ENCODE measurements around the gene DDX6.
"Not testable (repeated sequence)": the region's sequence is repeated elsewhere in the genome, so short reads cannot be mapped to it uniquely, and the experiment has no call there.

Gene DDX6

GRCh38 chr11:118791111-118791960 is at the start of gene DDX6:
Gene DDX6, minus strand, starts transcription at chr11:118791164. Its CDS starts 4,913 bp downstream, at chr11:118786251.
- FAIRE-seq, result no peak

- FAIRE-seq, result no peak
Measured at GRCh38 chr11:118838905-118839553, 48.1 kb upstream of the DDX6 start.

- no peak for FAIRE-seq
Measured at GRCh38 chr11:118837868-118838267, 46.9 kb upstream of the DDX6 start.

- no peak for FAIRE-seq
Measured at GRCh38 chr11:118834427-118835028, 43.6 kb upstream of the DDX6 start.

GRCh38 chr11:118827118-118827517 is 36.2 kb upstream of the DDX6 start:
- FAIRE-seq, result no peak

GRCh38 chr11:118822936-118823510 is 32.1 kb upstream of the DDX6 start:
- FAIRE-seq, result not testable (repeated sequence)

- FAIRE-seq, result no peak
Measured at GRCh38 chr11:118820412-118821357, 29.7 kb upstream of the DDX6 start.

- FAIRE-seq, result not testable (repeated sequence)
Measured at GRCh38 chr11:118820025-118820379, 29.0 kb upstream of the DDX6 start.

- FAIRE-seq, result no peak
Measured at GRCh38 chr11:118819334-118820024, 28.5 kb upstream of the DDX6 start.

GRCh38 chr11:118818130-118818529 is 27.2 kb upstream of the DDX6 start:
- FAIRE-seq, result peak; percentile 33

GRCh38 chr11:118813551-118813950 is 22.6 kb upstream of the DDX6 start:
- FAIRE-seq, result no peak

- FAIRE-seq, result no peak
Measured at GRCh38 chr11:118812485-118812884, 21.5 kb upstream of the DDX6 start.

- no peak for FAIRE-seq
Measured at GRCh38 chr11:118807800-118808778, 17.1 kb upstream of the DDX6 start.

GRCh38 chr11:118806400-118806799 is 15.4 kb upstream of the DDX6 start:
- no peak for FAIRE-seq

GRCh38 chr11:118804094-118804493 is 13.1 kb upstream of the DDX6 start:
- FAIRE-seq, result no peak

GRCh38 chr11:118799372-118799771 is 8.4 kb upstream of the DDX6 start:
- FAIRE-seq, result no peak

GRCh38 chr11:118797510-118797909 is 6.5 kb upstream of the DDX6 start:
- no peak for FAIRE-seq

GRCh38 chr11:118792570-118793124 is 1.7 kb upstream of the DDX6 start:
- peak; percentile 78 for FAIRE-seq

GRCh38 chr11:118791961-118792569 is 1.1 kb upstream of the DDX6 start:
- FAIRE-seq, result no peak
